GM11168 (cell line): ENCODE results near the gene CSH1.
"Not testable (repeated sequence)": the region's sequence is repeated elsewhere in the genome, so short reads cannot be mapped to it uniquely, and the experiment has no call there.

Source experiments
- in situ Hi-C: fragments of 300-500 bp; cut with MboI; formaldehyde crosslinking; loops from one replicate; pipeline ENCODE4 v1.12.0; 2022; ENCODE audit warnings: low sequenced_read_pairs; ENCODE audit not compliant: unreplicated experiment

The CSH1 gene

DNA sequence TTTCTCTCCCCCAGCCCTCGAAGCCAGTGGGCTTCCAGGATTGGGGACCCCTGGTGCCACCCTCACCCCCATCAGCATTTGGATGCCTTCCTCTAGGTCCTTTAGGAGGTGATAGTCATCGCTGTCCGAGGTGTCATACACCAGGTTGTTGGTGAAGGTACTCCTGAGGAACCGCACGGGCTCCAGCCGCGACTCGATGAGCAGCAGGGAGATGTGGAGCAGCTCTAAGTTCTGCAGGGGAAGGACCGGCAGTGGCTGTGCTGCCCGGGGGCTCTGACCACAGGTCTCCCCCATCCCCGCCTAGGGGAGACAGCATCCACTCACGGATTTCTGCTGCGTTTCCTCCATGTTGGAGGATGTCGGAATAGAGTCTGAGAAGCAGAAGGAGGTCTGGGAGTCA is 13.7 kb upstream of the CSH1 start:
- in situ Hi-C loops = no loop called here

DNA sequence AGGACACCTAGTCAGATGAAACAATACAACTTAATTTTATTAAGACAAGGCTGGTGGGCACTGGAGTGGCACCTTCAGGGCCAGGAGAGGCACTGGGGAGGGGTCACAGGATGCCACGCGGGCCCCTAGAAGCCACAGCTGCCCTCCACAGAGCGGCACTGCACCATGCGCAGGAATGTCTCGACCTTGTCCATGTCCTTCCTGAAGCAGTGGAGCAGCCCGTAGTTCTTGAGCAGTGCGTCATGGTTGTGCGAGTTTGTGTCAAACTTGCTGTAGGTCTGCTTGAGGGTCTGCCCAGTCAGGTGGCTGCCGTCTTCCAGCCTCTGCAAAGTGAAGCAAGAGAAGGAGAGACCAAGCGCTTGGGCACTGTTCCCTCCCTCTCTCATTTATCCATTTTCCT is 13.2 kb upstream of the CSH1 start:
- in situ Hi-C loops = not testable (repeated sequence)

- in situ Hi-C loops = not testable (repeated sequence)
Measured at GRCh38 chr17:63907161-63907778, 10.9 kb upstream of the CSH1 start.

- in situ Hi-C loops = not testable (repeated sequence)
Measured at GRCh38 chr17:63904796-63905195, 8.4 kb upstream of the CSH1 start.

DNA sequence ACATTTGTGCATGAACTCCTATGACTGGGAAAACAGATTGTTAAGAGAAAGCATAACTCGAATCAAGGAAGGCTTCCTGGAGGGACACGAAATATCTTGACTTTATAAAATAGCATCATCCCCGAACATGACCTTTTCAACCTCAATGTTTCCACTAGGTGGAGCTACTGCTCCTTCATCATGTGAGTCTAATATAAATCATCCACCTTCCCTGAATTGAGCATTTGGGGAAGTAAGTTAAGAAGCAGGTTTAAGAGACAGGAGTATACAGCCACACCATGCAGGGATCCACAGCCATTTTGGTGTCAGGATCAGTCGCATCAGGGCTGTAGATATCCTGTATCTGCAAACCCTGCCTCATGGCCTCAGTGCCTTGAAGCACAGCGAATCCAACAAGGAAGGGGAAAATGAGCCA is 7.4 kb upstream of the CSH1 start:
- in situ Hi-C loops = not testable (repeated sequence)

GRCh38 chr17:63901971-63902370 is 5.6 kb upstream of the CSH1 start:
- in situ Hi-C loops = not testable (repeated sequence)

DNA sequence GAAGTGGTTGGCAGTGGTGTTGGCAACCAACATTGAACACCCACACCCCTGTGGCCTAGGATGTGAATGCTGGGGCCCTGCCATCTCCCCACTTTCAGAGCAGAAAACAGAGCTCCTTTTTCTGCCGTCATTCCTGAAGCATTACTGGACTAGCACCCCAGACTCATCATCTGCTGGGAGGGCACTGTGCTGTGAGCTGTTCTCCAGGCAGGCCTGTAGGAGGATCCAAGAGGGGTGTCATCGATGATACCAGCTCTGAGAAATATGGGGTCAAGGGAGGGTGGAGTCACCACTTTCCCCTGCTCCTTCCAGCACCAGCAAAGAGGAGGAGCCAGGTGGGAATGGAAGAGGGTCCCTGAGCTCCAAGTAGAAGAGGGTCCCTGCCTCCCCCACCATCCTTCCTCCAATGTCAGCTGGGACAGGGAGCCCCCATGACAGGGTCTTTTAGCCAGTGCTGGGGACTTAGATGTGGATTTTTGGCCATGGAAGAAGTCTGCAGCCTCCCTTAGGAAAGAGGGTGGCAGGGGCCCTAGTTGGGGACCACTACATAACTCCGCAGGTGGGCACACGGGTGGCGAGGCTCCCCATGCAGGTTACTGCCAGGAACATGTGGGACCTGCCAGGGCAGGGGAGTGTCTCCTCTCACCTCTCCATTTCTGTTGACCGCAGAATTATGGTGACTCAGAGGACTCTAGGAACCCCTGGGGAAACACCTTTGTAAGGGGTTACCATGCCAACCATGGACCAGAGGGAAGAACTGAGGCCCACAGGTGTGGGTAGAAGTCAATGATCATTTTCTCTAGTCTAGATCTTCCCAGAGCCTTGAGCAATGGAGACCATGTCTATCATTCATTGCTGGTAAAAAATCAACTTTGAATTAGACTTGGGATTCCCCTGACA is 2.8 kb upstream of the CSH1 start:
- in situ Hi-C loops = not testable (repeated sequence)

- in situ Hi-C loops = not testable (repeated sequence)
Measured at GRCh38 chr17:63894821-63895220, 1.6 kb downstream of the CSH1 start.

- in situ Hi-C loops = not testable (repeated sequence)
Measured at GRCh38 chr17:63894021-63894420, 2.4 kb downstream of the CSH1 start.

DNA sequence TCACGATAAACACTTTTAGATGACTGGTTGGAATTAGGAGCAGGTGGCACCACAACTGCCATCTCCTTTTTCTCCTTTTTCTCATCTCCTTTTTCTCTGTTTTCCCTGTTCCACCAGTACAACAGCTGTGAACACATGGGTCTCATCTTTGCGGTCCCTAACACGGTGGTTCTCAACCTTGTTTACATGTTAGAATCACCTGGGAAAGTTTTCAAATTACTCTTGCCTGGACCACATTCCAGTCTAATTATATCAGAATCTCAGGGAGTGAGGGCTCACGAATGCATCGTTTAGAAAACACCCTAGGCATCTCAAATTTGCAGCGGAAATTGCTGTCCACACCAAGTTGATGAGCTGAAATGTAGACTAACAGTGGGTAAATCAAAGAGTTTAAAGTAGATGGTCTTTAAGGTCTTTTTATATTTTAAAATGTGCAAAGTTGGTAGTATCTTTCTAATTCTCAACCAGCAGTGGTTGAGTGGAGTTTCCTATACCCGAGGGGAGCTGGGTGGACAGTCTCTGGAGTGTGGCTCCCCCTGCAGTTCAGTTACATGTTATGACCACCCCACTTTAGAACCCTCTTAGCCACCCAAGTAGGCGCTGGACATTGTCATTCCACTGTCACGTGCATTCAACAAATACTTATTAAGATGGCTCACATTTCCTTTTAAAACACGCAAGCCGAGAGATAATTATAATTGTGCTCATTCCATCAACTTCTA is 3.9 kb downstream of the CSH1 start:
- in situ Hi-C loops = not testable (repeated sequence)

GRCh38 chr17:63889026-63889848 is 7.1 kb downstream of the CSH1 start:
- in situ Hi-C loops = not testable (repeated sequence)

GRCh38 chr17:63885119-63885518 is 11.3 kb downstream of the CSH1 start:
- in situ Hi-C loops = not testable (repeated sequence)

- in situ Hi-C loops = not testable (repeated sequence)
Measured at GRCh38 chr17:63882626-63883126, 13.7 kb downstream of the CSH1 start.

- in situ Hi-C loops = no loop called here
Measured at GRCh38 chr17:63881935-63882601, 14.3 kb downstream of the CSH1 start, which contains the start of gene GH2. TSS of gene GH2 (minus strand) at chr17:63881944. CDS start at chr17:63881801, 143 bp downstream.

DNA sequence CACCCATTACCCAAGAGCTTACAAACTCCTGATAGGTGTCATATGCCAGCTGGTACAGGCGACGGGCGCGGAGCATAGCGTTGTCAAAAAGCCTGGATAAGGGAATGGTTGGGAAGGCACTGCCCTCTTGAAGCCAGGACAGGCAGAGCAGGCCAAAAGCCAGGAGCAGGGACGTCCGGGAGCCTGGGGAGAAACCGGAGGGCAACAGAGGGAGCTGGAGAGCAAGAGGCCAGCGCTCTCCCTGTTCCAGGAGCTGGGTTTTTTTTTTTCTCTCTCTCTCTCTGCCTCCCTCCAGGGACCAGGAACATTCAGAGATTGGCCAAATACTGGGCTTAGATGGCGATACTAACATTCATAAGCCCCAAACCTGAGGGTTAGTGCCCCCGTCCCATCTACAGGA is 15.0 kb downstream of the CSH1 start:
- in situ Hi-C loops = not testable (repeated sequence)

DNA sequence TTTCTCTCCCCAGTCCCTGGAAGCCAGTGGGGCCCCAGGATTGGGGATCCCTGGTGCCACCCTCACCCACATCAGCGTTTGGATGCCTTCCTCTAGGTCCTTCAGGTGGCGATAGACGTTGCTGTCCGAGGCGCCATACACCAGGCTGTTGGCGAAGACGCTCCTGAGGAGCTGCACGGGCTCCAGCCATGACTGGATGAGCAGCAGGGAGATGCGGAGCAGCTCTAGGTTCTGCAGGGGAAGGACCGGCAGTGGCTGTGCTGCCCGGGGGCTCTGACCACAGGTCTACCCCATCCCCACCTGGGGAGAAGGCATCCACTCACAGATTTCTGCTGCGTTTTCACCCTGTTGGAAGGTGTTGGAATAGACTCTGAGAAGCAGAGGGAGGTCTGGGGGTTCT is 15.7 kb downstream of the CSH1 start:
- in situ Hi-C loops = no loop called here

GRCh38 chr17:63878413-63878812 is 18.0 kb downstream of the CSH1 start:
- in situ Hi-C loops = not testable (repeated sequence)

DNA sequence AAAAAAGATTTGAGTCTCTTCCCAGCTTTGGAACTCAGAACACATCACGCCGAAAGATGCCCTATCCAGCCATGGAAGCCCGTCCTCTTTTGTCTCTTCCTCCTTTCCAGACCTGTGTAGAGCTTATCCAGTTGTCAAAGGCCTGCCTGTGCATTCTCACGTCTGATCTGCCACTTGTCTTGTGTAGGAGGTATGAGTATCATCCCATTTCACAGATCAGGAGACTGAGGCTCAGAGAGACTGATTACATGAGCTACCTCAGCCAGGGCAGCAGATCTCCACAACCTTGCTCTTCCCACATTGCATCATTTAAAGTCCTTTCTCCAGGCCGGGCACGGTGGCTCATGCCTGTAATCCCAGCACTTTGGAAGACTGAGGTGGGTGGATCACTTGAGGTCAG is 21.7 kb downstream of the CSH1 start:
- in situ Hi-C loops = not testable (repeated sequence)

GRCh38 chr17:63874061-63874626 is 22.2 kb downstream of the CSH1 start:
- in situ Hi-C loops = not testable (repeated sequence)
